ENCODE measurements around the gene ENTPD2.

DNA sequence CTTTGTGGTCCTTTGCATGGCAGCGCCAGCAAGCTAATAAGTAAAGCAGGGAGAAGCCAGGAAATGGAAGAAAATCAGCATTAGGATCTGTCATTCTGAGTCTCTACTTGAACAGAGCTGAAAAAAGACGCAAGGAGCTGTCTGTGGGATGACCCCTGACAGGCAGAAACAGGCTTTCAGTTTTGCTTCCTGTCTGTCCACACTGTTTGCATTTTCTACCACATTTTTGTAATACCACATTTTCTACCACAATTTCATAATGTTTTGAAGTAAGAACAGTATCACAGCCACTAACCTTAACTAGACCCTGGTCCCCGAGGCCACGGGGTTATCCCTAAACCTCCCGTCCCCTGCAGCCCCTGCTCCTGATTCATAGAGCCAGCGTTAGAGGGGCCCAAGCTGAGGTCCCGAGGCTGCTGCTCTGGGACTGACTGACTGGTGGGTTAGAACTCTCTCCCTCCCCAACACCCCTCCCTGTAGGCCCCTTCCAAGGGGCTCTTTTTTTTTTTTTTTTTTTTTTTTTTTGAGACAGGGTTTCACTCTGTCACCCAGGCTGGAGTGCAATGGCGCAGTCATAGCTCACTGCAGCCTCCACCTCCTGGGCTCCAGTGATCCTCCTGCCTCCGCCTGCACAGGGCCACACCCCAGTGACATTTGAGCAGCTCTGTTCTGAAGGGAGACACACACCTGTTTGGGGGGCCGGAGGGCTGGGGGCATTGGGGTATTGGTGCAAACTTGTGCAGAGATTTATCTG, 53.5 kb downstream of the ENTPD2 start:
- TF ChIP-seq EP300 (IDR thresholded peaks at IDR 0.05; ENCODE audit: borderline replicate concordance) = no peak
- TF ChIP-seq RAD21 (IDR thresholded peaks at IDR 0.05; ENCODE audit: low read depth) = no peak
- TF ChIP-seq FOXM1 (IDR thresholded peaks at IDR 0.05; ENCODE audit: borderline replicate concordance, low read depth) = no peak
- TF ChIP-seq REST (IDR thresholded peaks at IDR 0.05; ENCODE audit: low read depth) = no peak
- TF ChIP-seq MAX (IDR thresholded peaks at IDR 0.05) = no peak
- TF ChIP-seq TAF1 (IDR thresholded peaks at IDR 0.05; ENCODE audit: low read depth) = no peak
- no peak for TF ChIP-seq USF1 (IDR thresholded peaks at IDR 0.05)
- TF ChIP-seq NFIC (IDR thresholded peaks at IDR 0.05) = no peak
- TF ChIP-seq ZBTB7A (IDR thresholded peaks at IDR 0.05; ENCODE audit: low read depth) = no peak
- no peak for TF ChIP-seq CEBPB (IDR thresholded peaks at IDR 0.05)
- TF ChIP-seq CREB1 (IDR thresholded peaks at IDR 0.05; ENCODE audit: low read depth) = no peak
